Astrocyte of the cerebellum (primary cell): ENCODE results near the gene FTSJ3.

ENCODE experiments used
- DNase-seq: peaks from one replicate; pipeline ENCODE4 v3.0.0-alpha.2; 2011; ENCODE audit warnings: low read depth
- H3K4me3 ChIP-seq: 2 replicates; pipeline ENCODE4 v1.5.1; 2011; ENCODE audit warnings: mild to moderate bottlenecking, low read depth, low read length, moderate library complexity
- CTCF ChIP-seq: IDR thresholded peaks from 2 replicates; pipeline ENCODE4 v1.5.1; 2012; ENCODE audit warnings: low read length, low read depth, moderate library complexity, mild to moderate bottlenecking; ENCODE audit errors: missing control alignments
- in situ Hi-C: cut with HindIII; loops from 2 replicates; pipeline ENCODE4 v1.10.0; 2017; ENCODE audit warnings: low sequenced_read_pairs

FTSJ3 gene

GRCh38 chr17:63841350-63842172, 14.1 kb upstream of the FTSJ3 start:
- TF ChIP-seq CTCF, result no peak
- peak overlapping the region; percentile 85 for H3K4me3 ChIP-seq
- DNase-seq, result no peak
- in situ Hi-C loops, result no loop called here

GRCh38 chr17:63840591-63841349, 13.3 kb upstream of the FTSJ3 start:
- DNase-seq, result no peak
- peak overlapping the region; percentile 85 for H3K4me3 ChIP-seq
- in situ Hi-C loops, result no loop called here
- TF ChIP-seq CTCF, result no peak

- H3K4me3 ChIP-seq, result no peak overlapping the region
- no peak for TF ChIP-seq CTCF
- no peak for DNase-seq
Measured at GRCh38 chr17:63838631-63839171, 11.2 kb upstream of the FTSJ3 start.

GRCh38 chr17:63837962-63838600, 10.6 kb upstream of the FTSJ3 start:
- DNase-seq, result no peak
- no peak overlapping the region for H3K4me3 ChIP-seq

More at GRCh38 chr17:63838631-63839171, 11.2 kb upstream of the FTSJ3 start:
- in situ Hi-C loops, result no loop called here

GRCh38 chr17:63837480-63837879, 10.0 kb upstream of the FTSJ3 start:
- in situ Hi-C loops, result no loop called here
- H3K4me3 ChIP-seq, result no peak overlapping the region
- TF ChIP-seq CTCF, result no peak
- DNase-seq, result no peak

More at GRCh38 chr17:63837962-63838600, 10.6 kb upstream of the FTSJ3 start:
- in situ Hi-C loops, result no loop called here
- TF ChIP-seq CTCF, result no peak

- in situ Hi-C loops, result no loop called here
- no peak for DNase-seq
- H3K4me3 ChIP-seq, result no peak overlapping the region
- TF ChIP-seq CTCF, result no peak
Measured at GRCh38 chr17:63836811-63837210, 9.3 kb upstream of the FTSJ3 start.
